Measurements from ENCODE around the gene LRRC49.

LRRC49 gene

DNA sequence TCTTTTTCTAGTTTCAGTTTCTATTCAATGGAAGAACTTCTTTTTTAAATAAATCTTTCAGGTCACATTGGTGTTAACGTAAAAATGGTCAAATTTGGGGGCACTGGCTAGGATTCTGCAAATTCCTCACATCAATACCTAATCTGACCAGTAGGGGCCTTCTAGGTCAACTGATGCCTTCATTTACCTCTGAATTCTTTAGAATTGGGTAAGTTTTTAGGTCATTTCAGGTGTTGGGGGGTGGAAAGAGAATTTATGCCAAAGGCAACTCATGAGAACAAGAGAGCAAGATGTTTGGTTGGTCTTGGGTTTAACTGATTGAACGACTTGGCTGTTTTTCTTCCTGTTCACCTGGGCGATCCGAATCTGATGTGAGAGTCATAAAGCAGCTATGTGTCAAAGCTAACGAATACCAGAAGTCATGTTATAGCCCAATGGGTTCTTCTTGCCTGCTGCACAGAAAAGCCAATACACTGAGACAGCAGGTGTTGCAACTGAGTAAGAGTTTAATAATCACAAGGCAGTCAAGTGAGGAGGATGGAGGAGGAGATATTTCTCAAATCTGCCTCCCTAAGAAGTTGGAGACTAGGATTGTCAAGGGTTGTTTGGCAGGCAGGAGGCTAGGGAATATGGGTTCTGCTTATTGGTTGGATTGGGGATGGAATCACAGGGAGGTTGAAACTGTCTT is 15.3 kb downstream of the LRRC49 start:
- no peak for DNase-seq
- Histone ChIP-seq H4K5ac (ENCODE audit: low read length) (no peak overlapping the region), H3K18ac (ENCODE audit: low read length) (no peak overlapping the region), H3K79me1 (ENCODE audit: low read length) (no peaks in the 10 kb centered on the region), H2BK15ac (replicated peaks; ENCODE audit: low read depth) (no peak overlapping the region), H3K79me2 (ENCODE audit: control insufficient read depth, insufficient read depth, low read length) (no peaks in the 10 kb centered on the region), H3K23ac (ENCODE audit: low read length) (no peak overlapping the region), H2AK5ac (ENCODE audit: low read length) (no peak overlapping the region), H3K4me2 (ENCODE audit: low read length) (no peak overlapping the region), H2BK120ac (ENCODE audit: low read depth, low read length) (no peak overlapping the region), H3K56ac (ENCODE audit: low read length) (no peak overlapping the region), H3K4ac (ENCODE audit: low read depth, low read length) (no peak overlapping the region), H3K4me3 (ENCODE audit: low read length) (no peak overlapping the region), H3K4me1 (ENCODE audit: control insufficient read depth, low read depth, low read length) (peaks cover 1% of the 10 kb centered on the region), H4K8ac (ENCODE audit: low read depth, low read length) (no peak overlapping the region), H3K9ac (ENCODE audit: low read length) (no peak overlapping the region), H2BK5ac (ENCODE audit: low read length) (no peak overlapping the region), H3K27ac (ENCODE audit: low read depth, low read length) (no peak overlapping the region), H3K27me3 (ENCODE audit: insufficient read depth, low read length, poor library complexity) (no peaks in the 10 kb centered on the region), H3K36me3 (ENCODE audit: control insufficient read depth, insufficient read depth, low read length) (no peaks in the 10 kb centered on the region)
- no CpG with 5 or more reads among the region's 5 CpGs for WGBS (ENCODE audit: extremely low coverage, insufficient coverage, low lambda C conversion rate)

DNA sequence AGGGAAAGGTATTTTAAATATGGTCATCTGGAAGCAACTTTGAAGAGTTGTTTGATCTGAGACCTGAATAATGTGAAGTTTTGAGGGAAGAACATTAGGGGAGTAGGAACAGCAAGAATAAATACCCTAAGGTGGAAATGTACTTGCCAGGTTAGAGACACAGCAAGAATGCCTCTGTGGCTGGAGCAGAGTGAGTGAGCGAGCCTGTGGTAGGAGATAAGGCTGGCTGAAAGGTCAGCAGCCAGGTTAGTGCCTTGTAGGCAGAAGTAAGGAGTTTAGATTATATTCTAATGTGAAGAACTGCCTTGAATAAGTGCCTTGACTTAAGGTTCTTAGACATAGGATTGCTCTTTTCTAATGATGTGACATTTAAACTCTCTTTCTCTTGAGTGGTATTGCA is 18.3 kb downstream of the LRRC49 start:
- H3K4me3 ChIP-seq (ENCODE audit: low read length): no peak overlapping the region
- no peaks in the 10 kb centered on the region for H3K79me1 ChIP-seq (ENCODE audit: low read length)
- H2BK120ac ChIP-seq (ENCODE audit: low read depth, low read length): no peak overlapping the region
- no peak overlapping the region for H3K56ac ChIP-seq (ENCODE audit: low read length)
- H4K5ac ChIP-seq (ENCODE audit: low read length): no peak overlapping the region
- no peak overlapping the region for H3K4ac ChIP-seq (ENCODE audit: low read depth, low read length)
- no peak overlapping the region for H3K23ac ChIP-seq (ENCODE audit: low read length)
- H2BK5ac ChIP-seq (ENCODE audit: low read length): no peak overlapping the region
- no peaks in the 10 kb centered on the region for H3K79me2 ChIP-seq (ENCODE audit: control insufficient read depth, insufficient read depth, low read length)
- H3K27me3 ChIP-seq (ENCODE audit: insufficient read depth, low read length, poor library complexity): no peaks in the 10 kb centered on the region
- WGBS (ENCODE audit: extremely low coverage, insufficient coverage, low lambda C conversion rate): no CpG with 5 or more reads among the region's 1 CpG
- DNase-seq: no peak
- no peak overlapping the region for H4K8ac ChIP-seq (ENCODE audit: low read depth, low read length)
- no peak overlapping the region for H3K27ac ChIP-seq (ENCODE audit: low read depth, low read length)
- H3K18ac ChIP-seq (ENCODE audit: low read length): no peak overlapping the region
- H3K4me1 ChIP-seq (ENCODE audit: control insufficient read depth, low read depth, low read length): peaks cover 1% of the 10 kb centered on the region
- no peak overlapping the region for H2BK15ac ChIP-seq (replicated peaks; ENCODE audit: low read depth)
- H2AK5ac ChIP-seq (ENCODE audit: low read length): no peak overlapping the region
- H3K36me3 ChIP-seq (ENCODE audit: control insufficient read depth, insufficient read depth, low read length): no peaks in the 10 kb centered on the region
- no peak overlapping the region for H3K9ac ChIP-seq (ENCODE audit: low read length)
- no peak overlapping the region for H3K4me2 ChIP-seq (ENCODE audit: low read length)

- Histone ChIP-seq H3K4me2 (ENCODE audit: low read length) (no peak overlapping the region), H3K27ac (ENCODE audit: low read depth, low read length) (no peak overlapping the region), H3K4me3 (ENCODE audit: low read length) (no peak overlapping the region), H3K4ac (ENCODE audit: low read depth, low read length) (no peak overlapping the region), H3K79me1 (ENCODE audit: low read length) (no peaks in the 10 kb centered on the region), H2AK5ac (ENCODE audit: low read length) (no peak overlapping the region), H3K9ac (ENCODE audit: low read length) (no peak overlapping the region), H3K4me1 (ENCODE audit: control insufficient read depth, low read depth, low read length) (no peaks in the 10 kb centered on the region), H4K5ac (ENCODE audit: low read length) (no peak overlapping the region), H2BK15ac (replicated peaks; ENCODE audit: low read depth) (no peak overlapping the region), H3K56ac (ENCODE audit: low read length) (no peak overlapping the region), H4K8ac (ENCODE audit: low read depth, low read length) (no peak overlapping the region), H3K36me3 (ENCODE audit: control insufficient read depth, insufficient read depth, low read length) (no peaks in the 10 kb centered on the region), H3K23ac (ENCODE audit: low read length) (no peak overlapping the region), H3K27me3 (ENCODE audit: insufficient read depth, low read length, poor library complexity) (no peaks in the 10 kb centered on the region), H3K79me2 (ENCODE audit: control insufficient read depth, insufficient read depth, low read length) (no peaks in the 10 kb centered on the region), H2BK120ac (ENCODE audit: low read depth, low read length) (no peak overlapping the region), H3K18ac (ENCODE audit: low read length) (no peak overlapping the region), H2BK5ac (ENCODE audit: low read length) (no peak overlapping the region)
- WGBS (ENCODE audit: extremely low coverage, insufficient coverage, low lambda C conversion rate): no CpG with 5 or more reads among the region's 1 CpG
- no peak for DNase-seq
Observed at GRCh38 chr15:70912187-70912586, 19.6 kb downstream of the LRRC49 start.

DNA sequence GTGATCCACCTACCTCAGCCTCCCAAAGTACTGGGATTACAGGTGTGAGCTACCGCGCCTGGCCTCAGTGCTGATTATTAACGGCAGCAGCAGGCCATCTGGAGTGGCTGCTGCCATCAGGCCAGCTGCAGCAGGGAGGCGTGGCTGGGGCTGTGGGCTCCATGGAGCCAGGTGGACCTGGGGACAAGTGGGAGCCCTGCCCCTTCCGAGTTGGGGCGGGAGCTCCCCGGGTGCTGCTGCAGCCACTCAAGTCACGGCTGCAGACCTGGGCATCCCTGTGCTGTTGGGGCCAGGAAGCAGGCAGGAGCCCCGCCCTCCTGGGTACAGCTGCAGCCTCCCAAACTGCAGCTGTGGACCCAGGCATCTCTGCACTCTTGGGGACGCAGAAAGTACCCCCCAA is 23.9 kb downstream of the LRRC49 start:
- H3K4me3 ChIP-seq (ENCODE audit: low read length): no peak overlapping the region
- no peak overlapping the region for H3K23ac ChIP-seq (ENCODE audit: low read length)
- H3K79me1 ChIP-seq (ENCODE audit: low read length): no peaks in the 10 kb centered on the region
- no peak overlapping the region for H3K56ac ChIP-seq (ENCODE audit: low read length)
- no peak overlapping the region for H2AK5ac ChIP-seq (ENCODE audit: low read length)
- no peak overlapping the region for H3K18ac ChIP-seq (ENCODE audit: low read length)
- no peak for DNase-seq
- no peaks in the 10 kb centered on the region for H3K79me2 ChIP-seq (ENCODE audit: control insufficient read depth, insufficient read depth, low read length)
- no peaks in the 10 kb centered on the region for H3K27me3 ChIP-seq (ENCODE audit: insufficient read depth, low read length, poor library complexity)
- H2BK5ac ChIP-seq (ENCODE audit: low read length): no peak overlapping the region
- H3K4me1 ChIP-seq (ENCODE audit: control insufficient read depth, low read depth, low read length): no peaks in the 10 kb centered on the region
- H3K27ac ChIP-seq (ENCODE audit: low read depth, low read length): no peak overlapping the region
- no peak overlapping the region for H2BK120ac ChIP-seq (ENCODE audit: low read depth, low read length)
- no peak overlapping the region for H4K5ac ChIP-seq (ENCODE audit: low read length)
- no peak overlapping the region for H3K4ac ChIP-seq (ENCODE audit: low read depth, low read length)
- no peak overlapping the region for H2BK15ac ChIP-seq (replicated peaks; ENCODE audit: low read depth)
- no peaks in the 10 kb centered on the region for H3K36me3 ChIP-seq (ENCODE audit: control insufficient read depth, insufficient read depth, low read length)
- H4K8ac ChIP-seq (ENCODE audit: low read depth, low read length): no peak overlapping the region
- H3K4me2 ChIP-seq (ENCODE audit: low read length): no peak overlapping the region
- H3K9ac ChIP-seq (ENCODE audit: low read length): no peak overlapping the region
- WGBS (ENCODE audit: extremely low coverage, insufficient coverage, low lambda C conversion rate): no CpG with 5 or more reads among the region's 10 CpGs

DNA sequence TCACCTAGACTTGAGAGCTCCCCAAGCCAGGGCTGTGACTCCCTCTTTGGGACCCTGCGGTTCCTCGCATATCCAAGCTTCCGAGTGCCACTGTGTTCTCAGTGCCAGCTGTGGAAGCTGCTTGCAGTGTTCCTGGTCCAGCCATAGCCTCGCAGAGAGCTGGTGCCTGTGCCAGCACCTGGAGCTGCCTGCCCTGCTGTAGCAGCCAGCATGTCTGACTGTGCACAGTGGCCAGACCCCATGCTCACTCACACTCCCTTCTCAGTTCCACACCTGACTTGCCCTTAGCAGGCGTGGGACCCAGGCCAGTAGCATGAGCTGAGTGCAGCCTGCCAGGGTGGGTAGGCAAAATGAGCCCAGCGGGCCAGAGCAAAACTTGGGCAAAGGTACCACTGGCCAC is 25.3 kb downstream of the LRRC49 start:
- H3K4me1 ChIP-seq (ENCODE audit: control insufficient read depth, low read depth, low read length): no peaks in the 10 kb centered on the region
- H3K36me3 ChIP-seq (ENCODE audit: control insufficient read depth, insufficient read depth, low read length): no peaks in the 10 kb centered on the region
- H3K4me3 ChIP-seq (ENCODE audit: low read length): no peak overlapping the region
- no peak overlapping the region for H3K4ac ChIP-seq (ENCODE audit: low read depth, low read length)
- H2BK120ac ChIP-seq (ENCODE audit: low read depth, low read length): no peak overlapping the region
- no peak overlapping the region for H4K5ac ChIP-seq (ENCODE audit: low read length)
- H3K27ac ChIP-seq (ENCODE audit: low read depth, low read length): no peak overlapping the region
- H2AK5ac ChIP-seq (ENCODE audit: low read length): no peak overlapping the region
- H3K79me1 ChIP-seq (ENCODE audit: low read length): no peaks in the 10 kb centered on the region
- H3K56ac ChIP-seq (ENCODE audit: low read length): no peak overlapping the region
- H3K79me2 ChIP-seq (ENCODE audit: control insufficient read depth, insufficient read depth, low read length): no peaks in the 10 kb centered on the region
- H3K27me3 ChIP-seq (ENCODE audit: insufficient read depth, low read length, poor library complexity): no peaks in the 10 kb centered on the region
- no peak overlapping the region for H3K18ac ChIP-seq (ENCODE audit: low read length)
- H3K23ac ChIP-seq (ENCODE audit: low read length): no peak overlapping the region
- H2BK15ac ChIP-seq (replicated peaks; ENCODE audit: low read depth): no peak overlapping the region
- H4K8ac ChIP-seq (ENCODE audit: low read depth, low read length): no peak overlapping the region
- no peak overlapping the region for H2BK5ac ChIP-seq (ENCODE audit: low read length)
- no peak for DNase-seq
- no peak overlapping the region for H3K9ac ChIP-seq (ENCODE audit: low read length)
- H3K4me2 ChIP-seq (ENCODE audit: low read length): no peak overlapping the region
- no CpG with 5 or more reads among the region's 6 CpGs for WGBS (ENCODE audit: extremely low coverage, insufficient coverage, low lambda C conversion rate)

Measured in mesendoderm (in vitro differentiated cells).